ENCODE measurements around the gene VSTM4. TPM values are rescaled to one million over a fixed set of nuclear protein-coding genes. Genes with fewer than 3 reads are reported as not detected.

VSTM4 gene
- total RNA-seq, 1 experiment from 2014 or later, result 0.72 TPM

- Mint-ChIP-seq H3K27me3 (ENCODE audit: low read depth) (peaks cover 21% of the 10 kb centered on the region), H3K4me3 (no peak overlapping the region), H3K9me3 (no peaks in the 10 kb centered on the region), H3K36me3 (no peaks in the 10 kb centered on the region), H3K27ac (no peak overlapping the region), H3K4me1 (0 out of 2 replicates have a peak, but pooled peaks cover 3% of the 10 kb centered on the region)
- TF ChIP-seq, protein P1, sequence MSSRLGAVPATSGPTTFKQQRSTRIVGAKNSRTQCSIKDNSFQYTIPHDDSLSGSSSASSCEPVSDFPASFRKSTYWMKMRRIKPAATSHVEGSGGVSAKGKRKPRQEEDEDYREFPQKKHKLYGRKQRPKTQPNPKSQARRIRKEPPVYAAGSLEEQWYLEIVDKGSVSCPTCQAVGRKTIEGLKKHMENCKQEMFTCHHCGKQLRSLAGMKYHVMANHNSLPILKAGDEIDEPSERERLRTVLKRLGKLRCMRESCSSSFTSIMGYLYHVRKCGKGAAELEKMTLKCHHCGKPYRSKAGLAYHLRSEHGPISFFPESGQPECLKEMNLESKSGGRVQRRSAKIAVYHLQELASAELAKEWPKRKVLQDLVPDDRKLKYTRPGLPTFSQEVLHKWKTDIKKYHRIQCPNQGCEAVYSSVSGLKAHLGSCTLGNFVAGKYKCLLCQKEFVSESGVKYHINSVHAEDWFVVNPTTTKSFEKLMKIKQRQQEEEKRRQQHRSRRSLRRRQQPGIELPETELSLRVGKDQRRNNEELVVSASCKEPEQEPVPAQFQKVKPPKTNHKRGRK (CRISPR knock-in tag; IDR thresholded peaks at IDR 0.05; ENCODE audit: borderline replicate concordance), result no peak
- TF ChIP-seq GABPB1 (CRISPR knock-in tag; IDR thresholded peaks at IDR 0.05), result no peak
- TF ChIP-seq, protein P2, sequence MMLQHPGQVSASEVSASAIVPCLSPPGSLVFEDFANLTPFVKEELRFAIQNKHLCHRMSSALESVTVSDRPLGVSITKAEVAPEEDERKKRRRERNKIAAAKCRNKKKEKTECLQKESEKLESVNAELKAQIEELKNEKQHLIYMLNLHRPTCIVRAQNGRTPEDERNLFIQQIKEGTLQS (CRISPR knock-in tag; conservative IDR thresholded peaks at IDR 0.05), result no peak
- no peak for TF ChIP-seq FOXP1 (CRISPR knock-in tag; IDR thresholded peaks at IDR 0.05; ENCODE audit: borderline replicate concordance)
- TF ChIP-seq, protein P3, sequence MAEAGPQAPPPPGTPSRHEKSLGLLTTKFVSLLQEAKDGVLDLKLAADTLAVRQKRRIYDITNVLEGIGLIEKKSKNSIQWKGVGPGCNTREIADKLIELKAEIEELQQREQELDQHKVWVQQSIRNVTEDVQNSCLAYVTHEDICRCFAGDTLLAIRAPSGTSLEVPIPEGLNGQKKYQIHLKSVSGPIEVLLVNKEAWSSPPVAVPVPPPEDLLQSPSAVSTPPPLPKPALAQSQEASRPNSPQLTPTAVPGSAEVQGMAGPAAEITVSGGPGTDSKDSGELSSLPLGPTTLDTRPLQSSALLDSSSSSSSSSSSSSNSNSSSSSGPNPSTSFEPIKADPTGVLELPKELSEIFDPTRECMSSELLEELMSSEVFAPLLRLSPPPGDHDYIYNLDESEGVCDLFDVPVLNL (CRISPR knock-in tag; IDR thresholded peaks at IDR 0.05; ENCODE audit: borderline replicate concordance, low read depth), result no peak
- TF ChIP-seq TEAD4 (CRISPR knock-in tag; IDR thresholded peaks at IDR 0.05), result no peak
- TF ChIP-seq ZNF317 (CRISPR knock-in tag; IDR thresholded peaks at IDR 0.05; ENCODE audit: borderline replicate concordance, low read depth), result no peak
- no peak for TF ChIP-seq NFATC4 (CRISPR knock-in tag; IDR thresholded peaks at IDR 0.05)
- no peak for TF ChIP-seq SMAD4 (CRISPR knock-in tag; IDR thresholded peaks at IDR 0.05)
- TF ChIP-seq ZNF232 (CRISPR knock-in tag; IDR thresholded peaks at IDR 0.05), result no peak
- TF ChIP-seq, protein P4, sequence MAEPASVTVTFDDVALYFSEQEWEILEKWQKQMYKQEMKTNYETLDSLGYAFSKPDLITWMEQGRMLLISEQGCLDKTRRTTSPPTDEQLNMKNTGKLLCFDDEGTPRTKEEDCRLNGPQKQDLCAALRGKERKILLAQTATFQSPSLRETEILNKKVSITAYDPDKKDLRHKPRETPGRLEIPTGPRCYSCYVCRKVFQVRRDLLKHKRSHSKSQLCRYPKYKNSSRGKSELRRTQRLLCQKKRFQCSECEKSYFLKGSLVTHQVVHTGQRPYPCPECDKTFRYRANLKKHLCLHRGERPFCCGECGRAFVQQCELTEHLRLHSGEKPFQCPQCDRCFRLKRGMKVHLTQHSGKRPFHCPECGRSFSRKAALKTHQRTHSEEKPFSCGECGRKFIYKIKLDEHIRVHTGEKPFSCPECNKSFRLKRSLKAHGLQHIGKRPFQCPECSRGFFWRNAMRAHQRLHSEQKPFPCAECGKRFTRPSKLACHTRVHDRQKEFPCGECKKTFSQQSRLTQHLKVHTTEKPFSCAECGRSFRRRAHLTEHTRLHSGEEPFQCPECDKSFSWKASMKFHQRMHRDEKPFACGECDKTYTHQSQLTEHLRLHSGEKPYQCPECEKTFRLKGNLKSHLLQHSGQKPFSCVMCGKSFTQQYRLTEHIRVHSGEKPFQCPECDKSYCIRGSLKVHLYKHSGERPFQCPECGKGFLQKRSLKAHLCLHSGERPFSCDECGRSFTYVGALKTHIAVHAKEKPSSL (CRISPR knock-in tag; conservative IDR thresholded peaks at IDR 0.05), result no peak
- TF ChIP-seq ELF4 (CRISPR knock-in tag; IDR thresholded peaks at IDR 0.05; ENCODE audit: low read depth), result no peak
- TF ChIP-seq HMGA2 (CRISPR knock-in tag; IDR thresholded peaks at IDR 0.05), result no peak
- TF ChIP-seq JAZF1 (CRISPR knock-in tag; IDR thresholded peaks at IDR 0.05), result no peak
- TF ChIP-seq PREB (CRISPR knock-in tag; IDR thresholded peaks at IDR 0.05; ENCODE audit: borderline replicate concordance), result no peak
- TF ChIP-seq, protein P5, sequence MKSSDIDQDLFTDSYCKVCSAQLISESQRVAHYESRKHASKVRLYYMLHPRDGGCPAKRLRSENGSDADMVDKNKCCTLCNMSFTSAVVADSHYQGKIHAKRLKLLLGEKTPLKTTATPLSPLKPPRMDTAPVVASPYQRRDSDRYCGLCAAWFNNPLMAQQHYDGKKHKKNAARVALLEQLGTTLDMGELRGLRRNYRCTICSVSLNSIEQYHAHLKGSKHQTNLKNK (CRISPR knock-in tag; IDR thresholded peaks at IDR 0.05), result no peak
- DNase-seq (ENCODE audit: low spot score) (no peak), ATAC-seq (no peak)
- CTCF ChIA-PET, result interaction anchor here (1.5 to 2.1 kb wide), 2 partner anchors 48 to 51 kb away, joined by 5 to 11 read pairs; no protein-coding TSS in a partner anchor
- POLR2A ChIA-PET, result no interaction called here
Measured at GRCh38 chr10:49113741-49114141, 1.6 kb downstream of the VSTM4 start.

DNA sequence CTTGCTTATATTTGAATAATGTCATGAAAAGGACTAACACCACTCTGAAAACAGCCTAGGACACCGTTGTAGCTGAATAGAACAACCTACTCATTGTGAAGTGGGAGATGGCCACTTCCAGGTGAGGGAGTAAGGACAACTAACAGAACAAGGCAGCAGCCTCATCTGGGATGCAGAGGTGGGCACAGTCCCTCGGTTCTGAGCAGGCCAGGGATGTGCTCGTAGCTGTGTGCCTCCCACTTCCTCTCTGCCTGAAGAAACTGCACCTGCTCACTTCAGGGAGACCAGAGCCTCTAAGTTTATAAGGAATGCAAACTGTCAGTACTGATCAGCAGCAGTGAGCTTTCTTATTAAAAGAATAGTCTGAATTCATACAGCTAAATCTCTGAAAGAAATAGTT is 2.5 kb downstream of the VSTM4 start:
- no peak overlapping the region for H3K27ac Mint-ChIP-seq
- DNase-seq (ENCODE audit: low spot score), result no peak
- no peak overlapping the region for H3K4me3 Mint-ChIP-seq
- CTCF ChIA-PET, result interaction anchor here (1.1 to 2.1 kb wide), 2 partner anchors 51 to 455 kb away, joined by 6 to 11 read pairs; no protein-coding TSS in a partner anchor
- H3K27me3 Mint-ChIP-seq (ENCODE audit: low read depth), result peaks cover 21% of the 10 kb centered on the region
- no peak for ATAC-seq
- H3K4me1 Mint-ChIP-seq, result 0 out of 2 replicates have a peak, but pooled peaks cover 3% of the 10 kb centered on the region
- POLR2A ChIA-PET, result no interaction called here
- H3K36me3 Mint-ChIP-seq, result no peaks in the 10 kb centered on the region
- H3K9me3 Mint-ChIP-seq, result no peaks in the 10 kb centered on the region
- TF ChIP-seq ZNF671 (CRISPR knock-in tag; IDR thresholded peaks at IDR 0.05) (no peak), ELF4 (CRISPR knock-in tag; IDR thresholded peaks at IDR 0.05; ENCODE audit: low read depth) (no peak), NR1H2 (CRISPR knock-in tag; IDR thresholded peaks at IDR 0.05) (no peak)
- TF ChIP-seq, protein P6, sequence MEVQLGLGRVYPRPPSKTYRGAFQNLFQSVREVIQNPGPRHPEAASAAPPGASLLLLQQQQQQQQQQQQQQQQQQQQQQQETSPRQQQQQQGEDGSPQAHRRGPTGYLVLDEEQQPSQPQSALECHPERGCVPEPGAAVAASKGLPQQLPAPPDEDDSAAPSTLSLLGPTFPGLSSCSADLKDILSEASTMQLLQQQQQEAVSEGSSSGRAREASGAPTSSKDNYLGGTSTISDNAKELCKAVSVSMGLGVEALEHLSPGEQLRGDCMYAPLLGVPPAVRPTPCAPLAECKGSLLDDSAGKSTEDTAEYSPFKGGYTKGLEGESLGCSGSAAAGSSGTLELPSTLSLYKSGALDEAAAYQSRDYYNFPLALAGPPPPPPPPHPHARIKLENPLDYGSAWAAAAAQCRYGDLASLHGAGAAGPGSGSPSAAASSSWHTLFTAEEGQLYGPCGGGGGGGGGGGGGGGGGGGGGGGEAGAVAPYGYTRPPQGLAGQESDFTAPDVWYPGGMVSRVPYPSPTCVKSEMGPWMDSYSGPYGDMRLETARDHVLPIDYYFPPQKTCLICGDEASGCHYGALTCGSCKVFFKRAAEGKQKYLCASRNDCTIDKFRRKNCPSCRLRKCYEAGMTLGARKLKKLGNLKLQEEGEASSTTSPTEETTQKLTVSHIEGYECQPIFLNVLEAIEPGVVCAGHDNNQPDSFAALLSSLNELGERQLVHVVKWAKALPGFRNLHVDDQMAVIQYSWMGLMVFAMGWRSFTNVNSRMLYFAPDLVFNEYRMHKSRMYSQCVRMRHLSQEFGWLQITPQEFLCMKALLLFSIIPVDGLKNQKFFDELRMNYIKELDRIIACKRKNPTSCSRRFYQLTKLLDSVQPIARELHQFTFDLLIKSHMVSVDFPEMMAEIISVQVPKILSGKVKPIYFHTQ (CRISPR knock-in tag; IDR thresholded peaks at IDR 0.05), result no peak
- TF ChIP-seq, protein P1 (CRISPR knock-in tag; IDR thresholded peaks at IDR 0.05; ENCODE audit: borderline replicate concordance), result no peak
- TF ChIP-seq, protein P7, sequence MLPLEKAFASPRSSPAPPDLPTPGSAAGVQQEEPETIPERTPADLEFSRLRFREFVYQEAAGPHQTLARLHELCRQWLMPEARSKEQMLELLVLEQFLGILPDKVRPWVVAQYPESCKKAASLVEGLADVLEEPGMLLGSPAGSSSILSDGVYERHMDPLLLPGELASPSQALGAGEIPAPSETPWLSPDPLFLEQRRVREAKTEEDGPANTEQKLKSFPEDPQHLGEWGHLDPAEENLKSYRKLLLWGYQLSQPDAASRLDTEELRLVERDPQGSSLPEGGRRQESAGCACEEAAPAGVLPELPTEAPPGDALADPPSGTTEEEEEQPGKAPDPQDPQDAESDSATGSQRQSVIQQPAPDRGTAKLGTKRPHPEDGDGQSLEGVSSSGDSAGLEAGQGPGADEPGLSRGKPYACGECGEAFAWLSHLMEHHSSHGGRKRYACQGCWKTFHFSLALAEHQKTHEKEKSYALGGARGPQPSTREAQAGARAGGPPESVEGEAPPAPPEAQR (CRISPR knock-in tag; IDR thresholded peaks at IDR 0.05), result no peak

All from WTC11 (cell line).